Nephron progenitor cell (in vitro differentiated cells): ENCODE measurements around the gene ZFAND2B.

Experiments
- DNase-seq: peaks from one replicate; pipeline ENCODE4 v3.0.0; 2021
- H3K27ac Mint-ChIP-seq: 2 replicates; pipeline ENCODE4 v1.8.0; 2021; ENCODE audit warnings: mild to moderate bottlenecking, moderate library complexity, mixed read lengths
- H3K27me3 Mint-ChIP-seq: 2 replicates; pipeline ENCODE4 v1.8.0; 2021; ENCODE audit warnings: mild to moderate bottlenecking, low read depth, mixed read lengths; ENCODE audit not compliant: poor library complexity
- H3K36me3 Mint-ChIP-seq: 2 replicates; pipeline ENCODE4 v1.8.0; 2021; ENCODE audit warnings: low read depth, mixed read lengths
- H3K4me1 Mint-ChIP-seq: 2 replicates; pipeline ENCODE4 v1.8.0; 2021; ENCODE audit warnings: mixed read lengths
- H3K4me3 Mint-ChIP-seq: 2 replicates; pipeline ENCODE4 v1.8.0; 2021; ENCODE audit warnings: mild to moderate bottlenecking, moderate library complexity, mixed read lengths
- H3K9me3 Mint-ChIP-seq: 2 replicates; pipeline ENCODE4 v1.8.0; 2021; ENCODE audit warnings: mild to moderate bottlenecking, moderate library complexity, mixed read lengths
- CTCF ChIP-seq: fragments of 200-600 bp; sonication (generic); IDR thresholded peaks from 2 replicates; pipeline ENCODE4 v1.5.0; 2021; ENCODE audit warnings: antibody characterized with exemption

ZFAND2B gene

GRCh38 chr2:219205165-219205538 is 1.4 kb upstream of the ZFAND2B start:
- H3K36me3 Mint-ChIP-seq: peaks cover 19% of the 10 kb centered on the region
- H3K4me3 Mint-ChIP-seq: peak overlapping the region; percentile 40
- peaks cover 32% of the 10 kb centered on the region for H3K4me1 Mint-ChIP-seq
- no peak for TF ChIP-seq CTCF
- H3K27ac Mint-ChIP-seq: no peak overlapping the region
- no peak for DNase-seq
- H3K9me3 Mint-ChIP-seq: peaks cover 28% of the 10 kb centered on the region
- H3K27me3 Mint-ChIP-seq: no peaks in the 10 kb centered on the region

- no peak for DNase-seq
- H3K4me3 Mint-ChIP-seq: peak overlapping the region; percentile 92
- peaks cover 21% of the 10 kb centered on the region for H3K9me3 Mint-ChIP-seq
- peaks cover 15% of the 10 kb centered on the region for H3K36me3 Mint-ChIP-seq
- H3K4me1 Mint-ChIP-seq: peaks cover 24% of the 10 kb centered on the region
- H3K27me3 Mint-ChIP-seq: no peaks in the 10 kb centered on the region
- peak overlapping the region; percentile 97 for H3K27ac Mint-ChIP-seq
- TF ChIP-seq CTCF: no peak
Measured at GRCh38 chr2:219205981-219206327, 628 bp upstream of the ZFAND2B start.

GRCh38 chr2:219207134-219207883 is 727 bp downstream of the ZFAND2B start:
- no peak for DNase-seq
- Mint-ChIP-seq H3K36me3 (peaks cover 17% of the 10 kb centered on the region), H3K9me3 (peaks cover 15% of the 10 kb centered on the region), H3K4me1 (peaks cover 23% of the 10 kb centered on the region), H3K27ac (peak overlapping the region; percentile 64), H3K27me3 (no peaks in the 10 kb centered on the region), H3K4me3 (peak overlapping the region; percentile 83)
- no peak for TF ChIP-seq CTCF

GRCh38 chr2:219207884-219208740 is 1.5 kb downstream of the ZFAND2B start:
- Mint-ChIP-seq H3K27me3 (no peaks in the 10 kb centered on the region), H3K4me1 (peaks cover 23% of the 10 kb centered on the region), H3K36me3 (peaks cover 23% of the 10 kb centered on the region), H3K9me3 (peaks cover 11% of the 10 kb centered on the region), H3K27ac (peak overlapping the region; percentile 83), H3K4me3 (peak overlapping the region; percentile 83)
- TF ChIP-seq CTCF: no peak
- no peak for DNase-seq

GRCh38 chr2:219209236-219210195 is 2.9 kb downstream of the ZFAND2B start:
- Mint-ChIP-seq H3K9me3 (peaks cover 1% of the 10 kb centered on the region), H3K27me3 (no peaks in the 10 kb centered on the region), H3K4me1 (peaks cover 23% of the 10 kb centered on the region), H3K4me3 (no peak overlapping the region), H3K27ac (no peak overlapping the region), H3K36me3 (peaks cover 32% of the 10 kb centered on the region)
- DNase-seq: no peak
- TF ChIP-seq CTCF: no peak
